ENCODE measurements around the gene PREB.

The PREB gene

DNA sequence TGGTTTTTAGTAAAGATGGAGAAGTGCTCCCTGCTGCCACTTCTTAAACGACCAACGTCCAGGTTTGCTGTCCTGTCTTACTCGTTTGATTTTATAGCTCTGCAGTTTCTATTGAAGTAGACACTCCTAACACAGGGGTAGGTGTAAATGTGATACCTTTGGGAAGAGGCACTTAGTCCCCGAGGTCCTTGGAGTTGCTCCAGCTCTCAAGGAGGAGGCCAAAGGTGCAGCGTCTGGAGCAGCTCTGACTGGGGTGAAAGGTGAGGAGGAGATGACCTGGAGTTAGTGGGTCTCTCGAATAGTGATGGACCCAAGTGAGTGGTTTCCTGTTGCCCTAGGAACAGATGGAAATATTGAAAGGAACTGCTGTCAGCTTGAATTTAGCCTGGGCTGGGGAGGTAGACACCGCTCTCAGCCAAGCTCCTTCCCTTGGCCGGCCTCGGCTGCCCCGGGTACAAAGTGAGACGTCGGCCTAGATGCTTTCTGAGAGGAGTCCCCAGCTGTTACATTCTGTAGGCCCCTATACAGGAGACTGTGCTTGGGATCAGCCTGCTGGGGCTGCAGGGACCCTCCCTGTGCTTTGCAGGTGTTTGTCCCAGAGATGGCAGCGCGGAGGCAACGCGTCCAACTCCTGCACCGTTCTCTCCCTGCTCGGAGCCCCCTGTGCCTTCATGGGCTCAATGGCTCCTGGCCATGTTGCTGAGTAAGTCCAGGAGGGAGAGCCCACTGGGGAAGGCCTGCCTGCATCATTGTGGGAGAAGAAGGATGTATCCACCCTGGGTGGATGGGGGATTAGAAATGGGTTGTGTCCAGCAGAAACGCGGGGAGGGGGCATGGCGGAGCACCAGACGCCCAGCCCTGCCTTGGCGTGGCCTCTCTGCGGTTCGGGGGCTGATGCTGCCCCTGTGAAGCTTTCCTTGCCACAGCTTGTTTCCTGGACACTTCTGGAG lies 42.4 kb downstream of the PREB start:
- H3K18ac ChIP-seq (ENCODE audit: low read length) = no peak overlapping the region
- H4K5ac ChIP-seq (ENCODE audit: low read length) = no peak overlapping the region
- H2BK120ac ChIP-seq (ENCODE audit: low read depth, low read length) = no peak overlapping the region
- H3K36me3 ChIP-seq (ENCODE audit: control insufficient read depth, insufficient read depth, low read length) = no peaks in the 10 kb centered on the region
- no peaks in the 10 kb centered on the region for H3K79me1 ChIP-seq (ENCODE audit: low read length)
- H3K4me1 ChIP-seq (ENCODE audit: control insufficient read depth, low read depth, low read length) = no peaks in the 10 kb centered on the region
- H4K8ac ChIP-seq (ENCODE audit: low read depth, low read length) = no peak overlapping the region
- H3K56ac ChIP-seq (ENCODE audit: low read length) = no peak overlapping the region
- no peak overlapping the region for H3K4me2 ChIP-seq (ENCODE audit: low read length)
- H2BK15ac ChIP-seq (replicated peaks; ENCODE audit: low read depth) = no peak overlapping the region
- H3K4ac ChIP-seq (ENCODE audit: low read depth, low read length) = no peak overlapping the region
- H3K23ac ChIP-seq (ENCODE audit: low read length) = no peak overlapping the region
- WGBS (ENCODE audit: extremely low coverage, insufficient coverage, low lambda C conversion rate) = no CpG with 5 or more reads among the region's 25 CpGs
- no peak overlapping the region for H2BK5ac ChIP-seq (ENCODE audit: low read length)
- DNase-seq = no peak
- H3K27ac ChIP-seq (ENCODE audit: low read depth, low read length) = no peak overlapping the region
- H3K9ac ChIP-seq (ENCODE audit: low read length) = no peak overlapping the region
- H3K4me3 ChIP-seq (ENCODE audit: low read length) = no peak overlapping the region
- no peak overlapping the region for H2AK5ac ChIP-seq (ENCODE audit: low read length)
- no peaks in the 10 kb centered on the region for H3K79me2 ChIP-seq (ENCODE audit: control insufficient read depth, insufficient read depth, low read length)
- H3K27me3 ChIP-seq (ENCODE audit: insufficient read depth, low read length, poor library complexity) = no peaks in the 10 kb centered on the region

GRCh38 chr2:27089111-27089954 lies 45.1 kb downstream of the PREB start:
- H4K8ac ChIP-seq (ENCODE audit: low read depth, low read length) = no peak overlapping the region
- H3K79me1 ChIP-seq (ENCODE audit: low read length) = no peaks in the 10 kb centered on the region
- H2AK5ac ChIP-seq (ENCODE audit: low read length) = no peak overlapping the region
- H3K9ac ChIP-seq (ENCODE audit: low read length) = no peak overlapping the region
- no peak for DNase-seq
- H4K5ac ChIP-seq (ENCODE audit: low read length) = no peak overlapping the region
- H3K23ac ChIP-seq (ENCODE audit: low read length) = no peak overlapping the region
- no peaks in the 10 kb centered on the region for H3K36me3 ChIP-seq (ENCODE audit: control insufficient read depth, insufficient read depth, low read length)
- no peaks in the 10 kb centered on the region for H3K4me1 ChIP-seq (ENCODE audit: control insufficient read depth, low read depth, low read length)
- no peak overlapping the region for H2BK120ac ChIP-seq (ENCODE audit: low read depth, low read length)
- H3K27ac ChIP-seq (ENCODE audit: low read depth, low read length) = no peak overlapping the region
- WGBS (ENCODE audit: extremely low coverage, insufficient coverage, low lambda C conversion rate) = no CpG with 5 or more reads among the region's 14 CpGs
- no peak overlapping the region for H2BK5ac ChIP-seq (ENCODE audit: low read length)
- no peak overlapping the region for H3K4ac ChIP-seq (ENCODE audit: low read depth, low read length)
- H3K56ac ChIP-seq (ENCODE audit: low read length) = no peak overlapping the region
- no peak overlapping the region for H2BK15ac ChIP-seq (replicated peaks; ENCODE audit: low read depth)
- no peaks in the 10 kb centered on the region for H3K79me2 ChIP-seq (ENCODE audit: control insufficient read depth, insufficient read depth, low read length)
- no peaks in the 10 kb centered on the region for H3K27me3 ChIP-seq (ENCODE audit: insufficient read depth, low read length, poor library complexity)
- no peak overlapping the region for H3K4me2 ChIP-seq (ENCODE audit: low read length)
- no peak overlapping the region for H3K4me3 ChIP-seq (ENCODE audit: low read length)
- no peak overlapping the region for H3K18ac ChIP-seq (ENCODE audit: low read length)

GRCh38 chr2:27088634-27089033 lies 45.8 kb downstream of the PREB start:
- Histone ChIP-seq H3K27ac (ENCODE audit: low read depth, low read length) (no peak overlapping the region), H2BK120ac (ENCODE audit: low read depth, low read length) (no peak overlapping the region), H2BK5ac (ENCODE audit: low read length) (no peak overlapping the region), H2BK15ac (replicated peaks; ENCODE audit: low read depth) (no peak overlapping the region), H3K4ac (ENCODE audit: low read depth, low read length) (no peak overlapping the region), H3K79me1 (ENCODE audit: low read length) (no peaks in the 10 kb centered on the region), H3K18ac (ENCODE audit: low read length) (no peak overlapping the region), H4K5ac (ENCODE audit: low read length) (no peak overlapping the region), H3K27me3 (ENCODE audit: insufficient read depth, low read length, poor library complexity) (no peaks in the 10 kb centered on the region), H3K4me2 (ENCODE audit: low read length) (no peak overlapping the region), H3K4me3 (ENCODE audit: low read length) (no peak overlapping the region), H2AK5ac (ENCODE audit: low read length) (no peak overlapping the region), H3K79me2 (ENCODE audit: control insufficient read depth, insufficient read depth, low read length) (no peaks in the 10 kb centered on the region), H3K56ac (ENCODE audit: low read length) (no peak overlapping the region), H3K23ac (ENCODE audit: low read length) (no peak overlapping the region), H3K4me1 (ENCODE audit: control insufficient read depth, low read depth, low read length) (no peaks in the 10 kb centered on the region), H3K36me3 (ENCODE audit: control insufficient read depth, insufficient read depth, low read length) (no peaks in the 10 kb centered on the region), H4K8ac (ENCODE audit: low read depth, low read length) (no peak overlapping the region), H3K9ac (ENCODE audit: low read length) (no peak overlapping the region)
- DNase-seq = no peak
- WGBS (ENCODE audit: extremely low coverage, insufficient coverage, low lambda C conversion rate) = no CpG with 5 or more reads among the region's 6 CpGs

- Histone ChIP-seq H2BK5ac (ENCODE audit: low read length) (no peak overlapping the region), H3K23ac (ENCODE audit: low read length) (no peak overlapping the region), H3K56ac (ENCODE audit: low read length) (no peak overlapping the region), H2AK5ac (ENCODE audit: low read length) (no peak overlapping the region), H3K4me1 (ENCODE audit: control insufficient read depth, low read depth, low read length) (no peaks in the 10 kb centered on the region), H2BK15ac (replicated peaks; ENCODE audit: low read depth) (no peak overlapping the region), H3K4ac (ENCODE audit: low read depth, low read length) (no peak overlapping the region), H3K9ac (ENCODE audit: low read length) (no peak overlapping the region), H3K4me2 (ENCODE audit: low read length) (no peak overlapping the region), H4K8ac (ENCODE audit: low read depth, low read length) (no peak overlapping the region), H3K27me3 (ENCODE audit: insufficient read depth, low read length, poor library complexity) (no peaks in the 10 kb centered on the region), H3K79me2 (ENCODE audit: control insufficient read depth, insufficient read depth, low read length) (no peaks in the 10 kb centered on the region), H4K5ac (ENCODE audit: low read length) (no peak overlapping the region), H2BK120ac (ENCODE audit: low read depth, low read length) (no peak overlapping the region), H3K79me1 (ENCODE audit: low read length) (no peaks in the 10 kb centered on the region), H3K27ac (ENCODE audit: low read depth, low read length) (no peak overlapping the region), H3K18ac (ENCODE audit: low read length) (no peak overlapping the region), H3K36me3 (ENCODE audit: control insufficient read depth, insufficient read depth, low read length) (no peaks in the 10 kb centered on the region), H3K4me3 (ENCODE audit: low read length) (no peak overlapping the region)
- DNase-seq = no peak
- WGBS (ENCODE audit: extremely low coverage, insufficient coverage, low lambda C conversion rate) = no CpG with 5 or more reads among the region's 5 CpGs
Measured at GRCh38 chr2:27087823-27088410, 46.5 kb downstream of the PREB start.

GRCh38 chr2:27086724-27087593 lies 47.5 kb downstream of the PREB start, which contains the start of gene KHK:
Gene KHK (plus strand): TSS chr2:27086772. CDS start chr2:27087260, 488 bp downstream.
- Histone ChIP-seq H3K79me2 (ENCODE audit: control insufficient read depth, insufficient read depth, low read length) (no peaks in the 10 kb centered on the region), H4K5ac (ENCODE audit: low read length) (no peak within 1 kb of the TSS), H2AK5ac (ENCODE audit: low read length) (no peak within 1 kb of the TSS), H2BK120ac (ENCODE audit: low read depth, low read length) (no peak within 1 kb of the TSS), H3K27me3 (ENCODE audit: insufficient read depth, low read length, poor library complexity) (no peaks in the 10 kb centered on the region), H3K23ac (ENCODE audit: low read length) (peak within 1 kb of the TSS; percentile 1), H3K36me3 (ENCODE audit: control insufficient read depth, insufficient read depth, low read length) (no peaks in the 10 kb centered on the region), H3K9ac (ENCODE audit: low read length) (peak within 1 kb of the TSS; percentile 92), H3K79me1 (ENCODE audit: low read length) (no peaks in the 10 kb centered on the region), H3K18ac (ENCODE audit: low read length) (peak within 1 kb of the TSS; percentile 35), H2BK5ac (ENCODE audit: low read length) (no peak within 1 kb of the TSS), H3K4me2 (ENCODE audit: low read length) (peak within 1 kb of the TSS; percentile 87), H3K27ac (ENCODE audit: low read depth, low read length) (no peak within 1 kb of the TSS), H4K8ac (ENCODE audit: low read depth, low read length) (peak within 1 kb of the TSS; percentile 59), H3K4me1 (ENCODE audit: control insufficient read depth, low read depth, low read length) (no peaks in the 10 kb centered on the region), H2BK15ac (replicated peaks; ENCODE audit: low read depth) (no peak within 1 kb of the TSS), H3K4ac (ENCODE audit: low read depth, low read length) (no peak within 1 kb of the TSS), H3K56ac (ENCODE audit: low read length) (peak within 1 kb of the TSS; percentile 77), H3K4me3 (ENCODE audit: low read length) (peak within 1 kb of the TSS; percentile 38)
- DNase-seq = no peak
- no CpG with 5 or more reads among the region's 54 CpGs for WGBS (ENCODE audit: extremely low coverage, insufficient coverage, low lambda C conversion rate)
